WI38 (cell line): ENCODE data around the gene UBE2I.

Experiments used
- H3K4me3 ChIP-seq: 2 replicates; pipeline ENCODE4 v1.5.1; 2011; ENCODE audit warnings: low read depth, mild to moderate bottlenecking, control low read depth, low read length
- TF ChIP-seq, protein P1 (sequence below): IDR thresholded peaks from 2 replicates; pipeline ENCODE4 v1.5.1; 2012; ENCODE audit warnings: low read depth, mild to moderate bottlenecking, control low read depth, low read length

The UBE2I gene

DNA sequence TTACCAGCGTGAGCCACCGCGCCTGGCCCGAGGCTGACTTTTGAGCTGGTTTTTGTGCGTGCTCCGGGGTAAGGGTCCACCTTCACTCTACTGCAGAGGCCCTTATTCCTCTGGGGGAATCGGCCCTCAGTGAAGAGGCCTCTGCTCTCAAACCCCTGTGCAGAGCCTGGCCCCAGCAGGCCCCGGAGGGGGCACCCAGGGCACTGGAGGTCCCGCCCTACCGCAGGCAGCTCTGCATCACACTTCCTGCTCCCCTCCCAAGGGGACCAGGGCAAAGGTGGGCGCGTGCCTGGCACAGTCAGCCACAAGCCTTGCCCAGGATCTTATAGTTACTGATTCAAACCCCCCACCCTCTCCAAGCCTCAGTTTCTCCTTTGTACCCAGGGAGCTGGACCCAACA, 3.6 kb upstream of the UBE2I start:
- TF ChIP-seq, protein P1, sequence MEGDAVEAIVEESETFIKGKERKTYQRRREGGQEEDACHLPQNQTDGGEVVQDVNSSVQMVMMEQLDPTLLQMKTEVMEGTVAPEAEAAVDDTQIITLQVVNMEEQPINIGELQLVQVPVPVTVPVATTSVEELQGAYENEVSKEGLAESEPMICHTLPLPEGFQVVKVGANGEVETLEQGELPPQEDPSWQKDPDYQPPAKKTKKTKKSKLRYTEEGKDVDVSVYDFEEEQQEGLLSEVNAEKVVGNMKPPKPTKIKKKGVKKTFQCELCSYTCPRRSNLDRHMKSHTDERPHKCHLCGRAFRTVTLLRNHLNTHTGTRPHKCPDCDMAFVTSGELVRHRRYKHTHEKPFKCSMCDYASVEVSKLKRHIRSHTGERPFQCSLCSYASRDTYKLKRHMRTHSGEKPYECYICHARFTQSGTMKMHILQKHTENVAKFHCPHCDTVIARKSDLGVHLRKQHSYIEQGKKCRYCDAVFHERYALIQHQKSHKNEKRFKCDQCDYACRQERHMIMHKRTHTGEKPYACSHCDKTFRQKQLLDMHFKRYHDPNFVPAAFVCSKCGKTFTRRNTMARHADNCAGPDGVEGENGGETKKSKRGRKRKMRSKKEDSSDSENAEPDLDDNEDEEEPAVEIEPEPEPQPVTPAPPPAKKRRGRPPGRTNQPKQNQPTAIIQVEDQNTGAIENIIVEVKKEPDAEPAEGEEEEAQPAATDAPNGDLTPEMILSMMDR = no peak
- H3K4me3 ChIP-seq = no peak overlapping the region

DNA sequence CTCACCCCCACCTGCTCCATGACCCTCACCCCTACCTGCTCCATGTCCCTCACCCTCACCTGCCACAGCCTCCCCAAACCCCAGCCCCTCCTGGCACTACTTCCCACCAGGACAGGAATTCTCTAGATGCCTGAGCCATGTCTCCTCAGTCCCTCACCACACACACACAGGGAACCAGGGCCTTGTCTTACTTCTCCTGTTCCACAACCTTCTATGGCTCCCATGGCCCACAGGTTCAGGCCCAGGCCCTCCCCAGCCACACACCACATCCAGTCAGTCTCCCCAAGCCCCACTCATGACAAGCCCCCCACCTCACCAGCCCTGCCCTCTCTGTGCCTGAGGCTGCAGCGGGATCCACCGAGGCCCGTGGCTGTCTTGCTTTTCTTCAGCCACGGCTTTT, 3.1 kb upstream of the UBE2I start:
- TF ChIP-seq, protein P1 = no peak
- H3K4me3 ChIP-seq = no peak overlapping the region

DNA sequence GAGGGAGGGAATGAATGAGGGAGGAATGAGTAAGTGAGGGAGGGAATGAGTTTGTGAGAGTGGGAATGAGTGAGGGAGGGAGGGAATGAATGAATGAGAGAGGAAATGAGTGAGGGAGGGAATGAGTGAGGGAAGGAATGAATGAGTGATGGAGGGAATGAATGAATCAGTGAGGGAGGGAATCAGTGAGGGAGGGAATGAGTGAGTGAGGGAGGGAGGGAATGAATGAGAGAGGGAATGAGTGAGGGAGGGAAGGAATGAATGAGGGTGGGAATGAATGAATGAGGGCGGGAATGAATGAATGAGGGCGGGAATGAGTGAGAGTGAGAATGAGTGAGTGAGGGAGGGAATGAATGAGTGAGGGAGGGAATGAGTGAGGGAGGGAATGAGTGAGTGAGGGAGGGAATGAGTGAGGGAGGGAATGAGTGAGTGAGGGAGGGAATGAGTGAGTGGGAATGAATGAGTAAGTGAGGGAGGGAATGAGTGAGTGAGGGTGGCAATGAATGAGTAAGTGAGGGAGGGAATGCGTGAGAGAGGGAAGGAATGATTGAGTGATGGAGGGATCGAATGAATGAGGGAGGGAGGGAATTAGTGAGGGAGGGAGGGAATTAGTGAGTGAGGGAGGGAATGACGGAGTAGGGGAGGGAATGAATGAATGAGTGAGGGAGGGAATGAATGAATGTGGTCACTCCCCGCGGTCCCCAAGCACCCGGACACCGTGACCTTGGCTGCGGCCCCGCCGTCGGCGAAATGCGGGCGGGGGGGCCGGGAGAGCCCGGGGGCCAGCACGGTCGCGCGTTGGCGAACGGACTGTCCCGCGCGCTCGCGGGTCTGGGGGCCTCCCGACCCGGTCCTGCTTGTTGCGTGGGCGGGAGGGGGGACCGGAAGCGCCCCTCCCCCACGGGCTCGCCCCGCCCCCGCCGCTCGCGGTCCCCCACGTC, 1.1 kb upstream of the UBE2I start:
- peak overlapping the region; percentile 64 for H3K4me3 ChIP-seq
- TF ChIP-seq, protein P1 = no peak

DNA sequence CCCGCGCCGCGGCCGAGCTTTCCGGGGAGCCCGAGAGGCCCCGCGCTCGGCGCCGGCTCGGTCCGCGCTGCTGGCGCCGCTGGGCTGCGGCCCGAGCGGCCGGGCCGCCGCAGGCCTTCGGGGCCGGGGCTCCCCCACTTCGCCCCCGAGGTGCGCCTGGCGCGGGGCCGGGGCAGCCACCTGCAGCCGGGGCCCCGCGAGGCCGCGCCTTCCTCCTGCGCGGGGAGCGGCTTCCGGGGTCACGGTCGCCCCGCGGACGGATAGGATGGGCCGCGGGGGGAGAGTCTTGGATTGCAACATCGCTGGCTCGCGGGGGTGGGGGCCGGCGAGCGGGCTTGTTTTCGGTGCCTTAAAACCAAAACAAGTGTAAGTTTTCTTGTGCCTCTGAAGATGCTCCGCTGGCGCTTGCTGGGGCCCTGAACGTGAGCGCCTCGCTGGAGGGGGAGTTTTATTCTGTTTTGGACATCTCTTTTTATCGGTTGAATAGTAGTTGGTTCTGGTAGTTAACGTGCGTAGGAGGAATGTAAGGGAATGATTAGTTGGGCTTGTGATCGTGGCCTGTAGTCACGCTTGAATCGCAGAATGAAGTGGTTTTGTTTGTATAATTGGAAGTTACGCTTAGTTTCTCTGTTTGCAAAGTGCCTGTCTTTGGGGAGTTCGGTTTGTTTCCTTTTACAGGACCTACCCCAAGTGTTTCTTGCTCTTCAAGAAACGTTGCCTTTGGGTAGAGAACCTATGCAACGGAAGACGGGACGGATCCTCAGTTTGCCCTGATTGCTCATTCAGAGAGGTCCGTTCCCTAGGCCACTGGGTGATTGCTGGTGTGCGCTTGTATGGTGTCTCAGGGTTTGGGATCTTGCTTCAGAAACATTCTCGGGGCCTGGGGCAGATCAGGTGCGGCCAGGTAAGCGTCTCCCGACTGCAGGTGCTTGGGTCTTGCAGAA, 724 bp downstream of the UBE2I start:
- H3K4me3 ChIP-seq = peak overlapping the region; percentile 80
- TF ChIP-seq, protein P1 = no peak

DNA sequence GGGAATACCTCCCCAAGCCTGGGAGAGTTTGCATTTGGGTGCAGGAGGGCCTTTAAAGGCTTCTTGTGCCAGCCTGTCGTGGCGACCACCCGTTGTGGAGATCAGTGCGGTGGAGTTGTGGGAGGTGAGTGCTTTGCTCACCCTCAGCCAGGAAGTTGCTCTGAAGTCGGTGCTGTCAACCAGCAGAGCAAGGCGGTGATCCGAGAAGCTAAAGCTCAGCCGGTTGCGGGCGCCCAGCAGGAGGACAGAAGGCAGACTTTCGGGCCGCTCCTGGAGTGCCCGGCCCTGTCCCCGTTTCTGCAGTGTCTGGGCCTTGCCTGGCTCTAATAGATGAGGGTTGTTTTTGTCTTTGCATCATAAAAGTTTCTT, 1.4 kb downstream of the UBE2I start:
- TF ChIP-seq, protein P1 = no peak
- H3K4me3 ChIP-seq = peak overlapping the region; percentile 80

DNA sequence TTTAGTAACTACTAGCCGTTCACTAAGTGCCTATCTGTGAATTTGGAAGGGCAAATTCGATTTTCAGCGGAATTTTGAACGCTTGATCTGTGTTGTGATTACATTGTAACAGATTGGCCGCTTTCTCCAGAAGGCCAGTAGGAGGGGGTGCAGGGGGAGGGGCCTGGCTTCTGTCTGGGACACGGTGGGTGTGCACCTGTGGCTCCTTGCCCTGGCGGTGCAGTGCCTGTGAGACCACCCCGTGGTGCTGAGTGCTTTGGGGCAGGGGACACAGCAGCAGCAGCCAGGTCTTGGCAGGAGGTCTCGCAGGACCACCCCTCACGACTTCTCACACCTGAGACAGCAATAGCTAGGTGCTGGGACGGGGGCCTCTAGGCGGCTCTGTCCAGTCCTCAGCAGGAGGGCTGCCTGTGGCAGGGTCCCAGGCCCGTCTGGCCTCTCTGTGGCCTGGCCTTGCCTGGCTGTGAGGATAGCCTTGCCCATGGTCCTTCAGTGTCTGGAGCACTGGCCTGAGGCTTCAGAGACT, 1.8 kb downstream of the UBE2I start:
- peak overlapping the region; percentile 80 for H3K4me3 ChIP-seq

More for the DNA sequence above, 1.8 kb downstream of the UBE2I start:
- TF ChIP-seq, protein P1 = no peak
